Left lobe of liver (tissue), 2 donors: ENCODE data around the gene PMEL. TPM values are rescaled to one million over a fixed set of nuclear protein-coding genes. Genes with fewer than 3 reads are reported as not detected.
A peak's percentile ranks its signal among the peaks of the same experiment; 100 is the strongest.

ENCODE experiments used
- ATAC-seq: fragments of 200-7000 bp; cut with Tn5 transposase; one replicate; pipeline ENCODE4 v1.9.1; 2020; ENCODE audit warnings: mild to moderate bottlenecking, moderate library complexity
- DNase-seq: peaks from one replicate; pipeline ENCODE4 v3.0.0-alpha.2; 2020; ENCODE audit warnings: low spot score
- total RNA-seq: library from RNA; stranded (reverse); gene quantifications from one replicate; pipeline ENCODE4 v1.2.1, GENCODE V29; 2021
- donor health status: DM: no; HTN: no; CAD: no; lungs with moderate emphysema.
- donor health status: DM: no; HTN: yes; CAD: no.

PMEL gene
- total RNA-seq, 1 donor from 2014 or later: 5.4 TPM

DNA sequence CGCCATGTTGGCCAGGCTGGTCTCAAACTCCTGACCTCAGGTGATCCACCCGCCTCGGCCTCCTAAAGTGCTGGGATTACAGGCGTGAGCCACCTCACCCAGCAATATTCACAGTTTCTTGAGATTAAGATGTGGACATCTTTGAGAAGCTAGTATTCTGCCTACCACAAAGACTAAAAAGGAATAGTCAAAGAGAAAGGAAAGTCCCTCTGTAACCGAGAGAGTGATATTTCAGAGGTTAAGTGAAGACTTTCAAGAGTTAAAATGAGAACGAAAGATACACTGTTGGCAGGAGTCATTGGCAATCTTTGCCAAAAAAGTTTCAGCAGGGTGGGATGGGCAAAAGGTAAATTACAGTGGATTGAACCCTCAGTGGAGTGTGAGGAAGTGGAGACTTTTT, 19.3 kb downstream of the PMEL start:
- no peak for ATAC-seq
- DNase-seq: no peak

- ATAC-seq: no peak
Measured at GRCh38 chr12:55942577-55943136, 23.2 kb downstream of the PMEL start.

DNA sequence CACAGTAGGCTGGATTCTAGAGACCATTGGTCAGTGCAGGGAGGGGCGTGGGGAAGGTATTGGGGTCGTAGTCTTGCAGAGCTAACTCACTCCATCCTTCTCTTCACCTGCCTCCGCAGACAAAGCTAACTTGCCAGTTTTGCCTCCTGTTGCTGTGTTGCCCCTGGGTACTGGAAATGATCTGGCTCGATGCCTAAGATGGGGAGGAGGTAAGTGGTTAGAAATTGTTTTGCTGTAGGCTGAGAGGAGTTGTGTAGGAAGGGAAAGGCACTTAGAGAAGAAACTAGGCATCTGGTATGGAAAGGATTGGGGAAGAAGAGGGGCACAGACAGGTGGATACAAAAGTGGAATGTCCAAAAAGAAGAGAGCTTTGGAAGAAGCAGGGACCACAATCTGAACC, 23.8 kb downstream of the PMEL start:
- no peak for ATAC-seq

More at GRCh38 chr12:55942577-55943136, 23.2 kb downstream of the PMEL start:
- DNase-seq: no peak

DNA sequence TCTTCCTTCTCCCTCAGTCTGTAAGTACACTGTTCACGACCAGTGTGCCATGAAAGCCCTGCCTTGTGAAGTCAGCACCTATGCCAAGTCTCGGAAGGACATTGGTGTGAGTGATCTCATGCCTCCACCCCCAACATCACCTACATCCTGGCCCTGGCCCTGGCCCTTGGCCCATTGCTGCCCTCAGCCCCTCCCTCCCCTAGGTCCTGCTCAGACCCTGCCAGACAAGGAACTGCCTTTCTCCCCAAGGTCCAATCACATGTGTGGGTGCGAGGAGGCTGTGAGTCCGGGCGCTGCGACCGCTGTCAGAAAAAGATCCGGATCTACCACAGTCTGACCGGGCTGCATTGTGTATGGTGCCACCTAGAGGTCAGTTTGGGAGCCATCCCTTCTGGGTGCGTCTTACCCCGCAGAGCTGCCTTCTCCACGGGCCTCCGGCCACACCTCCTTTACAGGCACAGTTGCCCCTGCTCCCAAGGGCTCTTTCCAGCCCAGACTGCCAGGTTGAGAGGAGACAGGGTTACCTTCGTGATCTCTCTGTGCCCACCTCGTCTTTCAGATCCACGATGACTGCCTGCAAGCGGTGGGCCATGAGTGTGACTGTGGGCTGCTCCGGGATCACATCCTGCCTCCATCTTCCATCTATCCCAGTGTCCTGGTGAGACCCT, 25.6 kb downstream of the PMEL start:
- DNase-seq (peak; percentile 85), ATAC-seq (peak; percentile 99)

More for the DNA sequence above, 23.8 kb downstream of the PMEL start:
- DNase-seq: no peak

DNA sequence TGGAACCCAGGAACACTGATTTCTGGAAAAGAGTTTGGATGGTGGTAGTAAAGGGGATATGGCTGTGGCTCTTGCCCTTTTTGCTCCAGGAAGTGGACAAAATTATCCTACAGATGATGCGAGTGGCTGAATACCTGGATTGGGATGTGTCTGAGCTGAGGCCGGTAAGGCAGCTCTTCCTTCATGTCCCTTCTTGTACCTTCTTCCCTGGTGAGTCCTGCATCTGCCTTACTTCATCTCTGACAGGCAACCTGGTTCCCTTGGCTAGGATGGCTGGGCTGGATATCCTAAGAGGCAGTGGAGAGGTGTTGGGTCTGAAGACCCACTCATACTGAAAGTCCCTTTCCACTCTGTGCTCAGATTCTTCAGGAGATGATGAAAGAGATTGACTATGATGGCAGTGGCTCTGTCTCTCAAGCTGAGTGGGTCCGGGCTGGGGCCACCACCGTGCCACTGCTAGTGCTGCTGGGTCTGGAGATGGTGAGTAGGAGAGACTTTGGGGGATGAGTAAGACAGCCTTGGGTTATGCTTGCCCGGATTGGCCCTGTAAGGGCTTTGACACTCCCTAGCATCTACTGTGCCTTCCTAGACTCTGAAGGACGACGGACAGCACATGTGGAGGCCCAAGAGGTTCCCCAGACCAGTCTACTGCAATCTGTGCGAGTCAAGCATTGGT, 26.9 kb downstream of the PMEL start:
- DNase-seq: no peak
- ATAC-seq: no peak

DNA sequence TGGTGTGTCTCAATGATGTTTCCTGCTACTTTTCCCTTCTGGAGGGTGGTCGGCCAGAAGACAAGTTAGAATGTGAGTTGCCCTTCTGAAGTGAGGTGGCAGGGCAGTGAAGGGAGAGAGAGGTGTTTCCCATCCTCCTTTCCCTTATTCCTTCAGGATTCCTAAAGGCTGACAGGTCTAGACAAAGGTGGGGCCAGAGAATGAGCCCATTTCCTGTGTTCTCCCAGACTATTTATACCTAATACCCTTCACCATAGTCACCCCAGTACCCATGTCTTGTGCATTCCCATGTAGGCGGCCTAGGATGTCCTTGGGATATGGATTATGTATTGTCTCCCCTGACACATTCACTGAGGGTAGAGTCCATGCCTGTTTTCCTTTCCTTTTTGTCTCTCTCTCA, 27.9 kb downstream of the PMEL start:
- ATAC-seq (no peak), DNase-seq (no peak)

DNA sequence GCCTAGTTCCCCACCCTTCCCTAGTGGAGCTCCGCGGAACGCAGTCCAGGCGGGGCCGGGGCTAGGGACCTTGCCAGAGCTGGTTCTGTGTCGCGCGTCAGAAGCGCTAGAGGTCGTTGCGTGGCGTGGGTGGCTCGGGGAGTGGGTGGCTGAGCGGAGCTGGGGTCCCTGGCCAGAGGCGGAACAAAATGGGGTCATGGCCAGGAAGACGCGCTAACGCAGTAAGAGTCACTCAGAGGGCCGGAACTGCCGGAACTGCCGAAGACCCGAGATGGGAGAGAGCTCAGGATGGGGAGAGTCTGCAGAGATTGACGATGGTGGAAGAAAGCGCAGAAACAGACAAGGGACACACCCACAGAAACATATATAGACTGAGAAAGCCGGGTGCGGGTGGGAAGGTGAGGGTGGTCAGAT, 30.1 kb downstream of the PMEL start:
- DNase-seq (no peak), ATAC-seq (no peak)

- no peak for ATAC-seq
- DNase-seq: no peak
Measured at GRCh38 chr12:55934773-55935172, 31.1 kb downstream of the PMEL start.

- DNase-seq: no peak
- ATAC-seq: no peak
Measured at GRCh38 chr12:55933799-55934742, 31.8 kb downstream of the PMEL start.

DNA sequence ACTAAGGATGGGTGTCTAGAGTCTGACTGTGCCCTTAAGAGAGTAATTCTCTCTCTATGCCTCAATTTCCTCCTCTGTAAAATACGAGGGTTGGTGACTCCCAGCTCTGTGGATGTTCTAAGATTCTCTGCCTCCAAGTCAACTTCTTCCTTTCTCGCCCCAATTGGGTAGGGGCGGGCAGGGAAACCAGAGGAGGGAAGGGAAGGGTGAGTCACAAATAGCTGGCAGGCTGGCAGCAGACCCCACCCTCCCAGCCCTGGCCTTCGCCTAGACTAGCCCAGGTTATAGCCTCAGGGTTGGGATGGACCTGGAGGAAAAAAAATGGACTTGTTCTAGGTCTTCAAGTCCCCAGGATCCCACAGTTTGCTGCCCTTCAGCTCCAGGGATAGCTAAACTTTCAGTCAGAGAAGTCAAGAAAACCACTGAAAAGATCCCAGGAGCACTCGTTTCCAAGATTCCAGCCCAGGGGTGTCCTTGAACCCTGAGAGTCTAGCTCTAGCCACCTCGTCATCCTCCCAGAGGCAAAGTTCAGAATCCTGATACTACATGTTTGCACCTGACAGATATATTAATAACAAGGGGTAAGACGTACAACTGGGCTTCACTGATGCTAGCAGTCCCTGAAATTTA, 32.6 kb downstream of the PMEL start:
- ATAC-seq: no peak
- no peak for DNase-seq

DNA sequence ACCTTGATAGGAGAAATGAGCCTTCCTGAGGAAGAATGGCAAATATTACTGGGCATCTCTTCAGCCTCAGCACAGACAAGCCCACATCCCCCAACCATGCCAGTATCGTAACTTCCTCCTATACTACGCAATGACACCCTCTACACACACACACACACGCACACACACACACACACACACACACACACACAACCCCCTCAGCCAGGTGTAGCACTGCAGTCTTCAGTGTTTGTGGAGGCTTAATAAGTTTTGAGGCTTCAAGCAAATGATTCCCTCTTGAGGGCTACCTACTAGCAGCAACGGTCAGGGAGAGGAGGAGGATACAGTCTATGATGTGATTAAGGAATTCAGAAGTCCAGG, 33.3 kb downstream of the PMEL start:
- ATAC-seq: no peak
- no peak for DNase-seq

DNA sequence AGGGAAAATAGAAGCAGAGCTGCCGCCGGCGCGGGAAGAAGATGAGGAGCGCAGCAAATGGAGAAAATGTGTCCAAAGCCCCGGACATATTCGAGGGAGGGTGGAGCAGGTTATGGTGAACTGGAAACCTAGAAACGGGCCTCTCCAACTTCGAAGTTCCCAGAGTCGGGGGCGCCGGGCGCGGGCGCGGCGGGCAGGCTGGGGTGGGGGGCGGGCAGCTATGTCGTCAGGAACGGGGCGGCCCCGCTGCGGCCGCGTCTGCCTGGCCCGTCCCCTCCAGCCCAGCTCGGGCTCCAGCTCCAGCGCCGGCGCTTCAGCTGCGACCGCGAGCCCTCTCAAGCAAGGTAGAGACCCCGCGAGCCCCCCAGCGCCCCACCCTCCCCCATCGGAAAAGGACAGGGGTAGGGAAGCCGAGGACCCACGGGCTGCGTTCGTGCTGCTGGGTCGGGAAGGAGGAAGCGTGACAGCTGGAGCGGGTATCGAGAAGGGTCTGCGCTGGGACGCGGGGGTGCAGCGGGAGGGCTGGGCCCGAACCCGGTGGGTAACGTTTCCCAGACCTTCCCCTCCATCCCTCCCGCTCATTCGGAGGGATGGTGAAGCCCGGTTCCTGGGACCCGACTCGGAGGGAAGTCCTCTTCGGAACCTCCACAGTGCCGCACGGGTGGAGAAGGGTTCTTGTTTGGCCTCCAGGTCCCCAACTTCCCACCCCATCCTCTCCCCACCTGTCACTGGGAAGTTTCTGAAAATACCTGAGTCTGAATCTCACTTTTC, 33.9 kb downstream of the PMEL start:
- peak; percentile 24 for ATAC-seq
- DNase-seq: peak; percentile 55

- ATAC-seq (no peak), DNase-seq (no peak)
Measured at GRCh38 chr12:55931317-55931779, 34.5 kb downstream of the PMEL start.

- DNase-seq (no peak), ATAC-seq (no peak)
Measured at GRCh38 chr12:55930771-55931316, 35.0 kb downstream of the PMEL start, which contains the start of gene DGKA. DGKA (plus strand) TSS chr12:55931162; CDS start chr12:55936504, 5,342 bp downstream.

DNA sequence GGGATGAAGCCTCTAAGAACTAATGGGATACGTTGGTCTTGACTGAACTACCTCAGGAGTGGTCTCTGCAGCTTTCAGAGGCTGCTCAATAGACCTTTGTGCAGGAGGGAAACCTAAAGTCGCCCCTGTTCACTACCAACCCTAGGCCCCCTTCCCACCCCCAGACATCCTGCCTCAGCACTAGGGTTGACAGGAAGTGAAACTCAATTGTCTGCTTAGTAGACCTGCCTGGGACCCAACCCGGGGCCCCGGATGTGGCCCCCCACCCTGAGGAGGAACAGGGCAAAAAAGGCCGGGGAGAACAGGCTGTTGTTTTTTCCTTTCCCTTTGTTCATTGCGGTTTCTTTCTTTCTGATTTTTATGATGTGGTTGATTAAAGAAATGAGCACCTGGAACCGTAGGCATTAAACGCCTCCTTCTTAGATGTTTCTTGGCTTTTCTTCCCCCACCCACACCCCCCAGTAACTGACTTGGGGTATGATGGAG, 36.5 kb downstream of the PMEL start:
- no peak for ATAC-seq
- DNase-seq: peak; percentile 52

DNA sequence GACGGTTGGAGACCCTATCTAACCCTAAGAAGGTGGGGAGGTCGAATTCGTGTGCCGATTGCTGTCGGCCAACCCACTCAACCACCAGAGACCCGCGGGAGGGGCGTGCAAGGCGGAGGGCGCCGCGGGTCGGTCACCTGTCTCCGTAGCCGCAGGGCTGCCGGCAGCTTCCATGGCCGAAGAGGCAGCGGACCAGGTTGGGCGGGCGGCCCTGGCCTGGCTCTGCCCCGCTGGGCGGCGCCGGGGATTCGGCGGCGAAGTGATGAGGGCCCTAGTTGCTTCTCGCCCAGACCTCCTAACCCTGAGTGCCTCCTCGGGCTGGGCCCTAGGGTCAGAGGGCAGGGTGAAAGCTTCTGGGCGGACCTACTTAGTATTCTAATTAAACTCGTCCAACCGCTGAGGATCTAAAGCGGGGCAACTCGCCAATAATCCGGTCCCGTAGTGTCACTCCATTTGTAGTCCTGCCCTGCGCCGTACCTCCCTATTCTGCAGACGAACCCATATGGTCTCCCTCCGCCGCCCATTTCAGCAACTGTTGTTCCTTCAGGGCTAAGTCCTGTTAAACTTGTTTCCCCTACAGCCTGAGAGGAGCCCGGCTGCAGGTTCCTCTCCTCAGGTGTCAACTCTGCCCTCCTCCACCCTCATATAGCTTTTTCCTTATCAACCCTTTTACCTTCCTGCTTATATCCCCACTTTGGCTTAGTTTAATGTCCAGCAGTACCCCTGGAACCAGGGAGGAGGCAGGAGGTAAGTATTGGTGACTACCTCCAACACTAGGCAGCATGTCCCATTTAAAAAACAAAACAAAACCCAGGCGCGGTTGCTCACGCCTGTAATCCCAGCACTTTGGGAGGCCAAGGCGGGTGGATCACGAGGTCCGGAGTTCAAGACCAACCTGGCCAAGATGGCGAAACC, 38.0 kb downstream of the PMEL start, which contains the start of gene PYM1:
PYM1 (minus strand) TSS at position 307 of the 915 bp plus-strand sequence; CDS start at position 174, 133 bp downstream.
- peak; percentile 93 for DNase-seq
- peak; percentile 81 for ATAC-seq

DNA sequence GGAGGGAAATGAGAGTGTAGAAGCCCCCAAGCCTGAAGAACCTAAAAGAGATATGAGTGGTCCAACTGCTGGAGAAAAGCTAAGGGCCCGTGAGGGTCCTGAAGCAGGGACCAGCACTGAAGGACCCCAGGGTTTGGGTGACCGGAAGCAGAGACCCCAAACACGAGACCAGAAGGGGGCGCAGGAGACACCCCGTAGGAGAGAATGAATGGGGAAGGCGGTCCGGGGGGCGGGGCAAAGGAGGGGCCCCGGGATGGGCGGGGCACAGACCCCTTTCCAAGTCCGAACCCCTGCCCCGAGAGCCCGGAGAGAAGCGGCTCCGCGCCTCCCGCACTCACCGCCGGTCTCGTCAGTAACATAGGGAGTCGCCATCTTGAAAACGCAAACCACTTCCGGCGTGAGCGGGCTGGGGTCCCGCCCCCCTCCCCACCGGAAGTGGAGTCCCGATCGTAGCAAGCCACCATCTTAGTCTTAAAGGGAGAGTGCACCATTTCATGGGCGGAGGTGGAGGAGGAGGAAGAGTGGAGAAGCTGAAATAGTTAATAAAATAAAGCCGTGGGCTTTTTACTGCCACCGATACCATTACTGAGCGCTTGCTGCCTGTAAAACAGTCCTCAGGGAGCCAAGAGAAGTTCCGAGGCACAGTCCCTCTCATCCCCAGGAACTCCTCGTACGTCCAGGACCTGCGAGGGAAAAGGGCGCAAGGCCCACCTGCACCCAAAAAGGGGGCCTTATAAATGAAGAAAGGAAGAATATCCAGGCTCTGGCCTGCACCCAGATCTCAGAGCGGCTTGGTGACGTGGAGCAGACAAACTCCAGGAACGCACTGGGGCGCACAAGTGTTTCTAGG, 38.9 kb downstream of the PMEL start:
- DNase-seq (peak; percentile 88), ATAC-seq (peak; percentile 82)
